Measurements from ENCODE around the gene DNAH17. TPM values are rescaled to one million over a fixed set of nuclear protein-coding genes. Genes with fewer than 3 reads are reported as not detected.

The DNAH17 gene
- total RNA-seq, 1 donor, result not detected

DNA sequence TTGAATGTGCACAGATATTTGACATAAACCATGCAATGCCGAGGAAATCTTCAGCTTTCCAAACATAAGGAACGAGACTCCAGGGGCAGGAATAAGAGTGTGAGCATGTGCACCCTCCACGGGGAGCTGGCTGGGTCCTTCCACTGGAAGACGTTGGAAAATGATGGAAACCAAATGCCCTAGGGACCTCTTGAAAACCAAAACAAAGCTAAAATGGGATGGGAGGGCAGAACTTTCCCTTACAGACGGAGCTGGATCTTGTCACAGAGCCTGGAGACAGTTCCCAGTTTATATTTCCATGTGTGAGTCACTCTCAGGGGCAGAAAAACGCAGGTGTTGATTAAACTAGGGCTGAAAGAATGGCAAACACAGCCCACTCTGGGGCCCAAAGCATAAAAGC, 34.4 kb upstream of the DNAH17 start:
- TF ChIP-seq, protein P1, sequence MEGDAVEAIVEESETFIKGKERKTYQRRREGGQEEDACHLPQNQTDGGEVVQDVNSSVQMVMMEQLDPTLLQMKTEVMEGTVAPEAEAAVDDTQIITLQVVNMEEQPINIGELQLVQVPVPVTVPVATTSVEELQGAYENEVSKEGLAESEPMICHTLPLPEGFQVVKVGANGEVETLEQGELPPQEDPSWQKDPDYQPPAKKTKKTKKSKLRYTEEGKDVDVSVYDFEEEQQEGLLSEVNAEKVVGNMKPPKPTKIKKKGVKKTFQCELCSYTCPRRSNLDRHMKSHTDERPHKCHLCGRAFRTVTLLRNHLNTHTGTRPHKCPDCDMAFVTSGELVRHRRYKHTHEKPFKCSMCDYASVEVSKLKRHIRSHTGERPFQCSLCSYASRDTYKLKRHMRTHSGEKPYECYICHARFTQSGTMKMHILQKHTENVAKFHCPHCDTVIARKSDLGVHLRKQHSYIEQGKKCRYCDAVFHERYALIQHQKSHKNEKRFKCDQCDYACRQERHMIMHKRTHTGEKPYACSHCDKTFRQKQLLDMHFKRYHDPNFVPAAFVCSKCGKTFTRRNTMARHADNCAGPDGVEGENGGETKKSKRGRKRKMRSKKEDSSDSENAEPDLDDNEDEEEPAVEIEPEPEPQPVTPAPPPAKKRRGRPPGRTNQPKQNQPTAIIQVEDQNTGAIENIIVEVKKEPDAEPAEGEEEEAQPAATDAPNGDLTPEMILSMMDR (IDR thresholded peaks at IDR 0.05; ENCODE audit: insufficient read depth, low read depth, low read length), result no peak
- DNase-seq (ENCODE audit: low read depth), result peak; percentile 93
- H3K4me3 ChIP-seq (ENCODE audit: low read depth, low read length), result no peak overlapping the region

DNA sequence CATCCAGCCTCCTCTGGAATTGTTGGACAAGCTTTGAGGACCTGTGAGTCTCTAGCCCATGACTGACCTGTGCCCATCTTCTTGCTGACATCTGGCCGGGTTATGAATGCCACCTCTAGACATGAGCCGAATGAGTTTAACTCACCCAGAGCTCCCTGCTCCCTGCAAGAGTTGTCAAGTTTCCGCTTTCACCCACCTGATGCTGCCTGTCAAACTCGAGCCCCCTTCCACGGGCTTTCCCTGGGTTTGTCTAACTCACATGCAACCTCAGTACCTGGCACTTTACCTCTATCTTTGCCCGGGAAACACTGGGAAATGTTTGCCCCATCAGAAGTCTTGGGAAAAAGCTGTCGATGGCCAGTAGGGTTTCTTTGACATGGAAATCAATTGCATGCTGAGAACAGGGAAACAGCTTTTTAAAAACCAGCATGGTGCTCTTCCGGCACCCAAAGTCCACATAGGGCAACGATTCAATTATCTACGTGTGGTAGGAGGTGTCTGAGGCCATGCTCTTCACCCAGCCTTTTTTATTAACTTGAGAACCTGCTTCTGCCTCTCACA, 33.8 kb upstream of the DNAH17 start:
- H3K4me3 ChIP-seq (ENCODE audit: low read depth, low read length), result no peak overlapping the region
- TF ChIP-seq, protein P1 (IDR thresholded peaks at IDR 0.05; ENCODE audit: insufficient read depth, low read depth, low read length), result no peak
- DNase-seq (ENCODE audit: low read depth), result no peak

DNA sequence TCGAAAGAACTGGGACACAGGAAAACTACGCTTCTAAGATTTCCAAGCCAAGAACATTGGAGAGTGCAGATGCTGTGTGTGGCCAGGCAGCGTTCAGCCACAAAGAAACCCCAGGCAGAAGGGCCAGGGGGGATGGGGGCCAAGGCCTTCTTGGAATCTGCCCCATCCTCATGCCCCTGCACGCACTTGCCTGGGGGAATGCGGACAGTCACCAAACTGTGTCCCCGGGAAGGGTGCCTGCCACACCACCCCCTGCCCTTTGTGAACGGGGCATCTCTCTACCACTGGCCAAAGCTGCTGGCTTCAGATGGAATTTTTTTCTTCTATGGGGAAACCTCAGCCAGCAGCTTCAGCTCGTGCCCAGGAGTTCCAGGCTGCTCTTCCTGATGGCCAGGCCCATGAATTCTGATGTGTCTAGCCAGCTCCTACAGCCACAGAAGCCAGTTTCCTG, 32.0 kb upstream of the DNAH17 start:
- TF ChIP-seq, protein P1 (IDR thresholded peaks at IDR 0.05; ENCODE audit: insufficient read depth, low read depth, low read length), result no peak
- no peak overlapping the region for H3K4me3 ChIP-seq (ENCODE audit: low read depth, low read length)
- no peak for DNase-seq (ENCODE audit: low read depth)

DNA sequence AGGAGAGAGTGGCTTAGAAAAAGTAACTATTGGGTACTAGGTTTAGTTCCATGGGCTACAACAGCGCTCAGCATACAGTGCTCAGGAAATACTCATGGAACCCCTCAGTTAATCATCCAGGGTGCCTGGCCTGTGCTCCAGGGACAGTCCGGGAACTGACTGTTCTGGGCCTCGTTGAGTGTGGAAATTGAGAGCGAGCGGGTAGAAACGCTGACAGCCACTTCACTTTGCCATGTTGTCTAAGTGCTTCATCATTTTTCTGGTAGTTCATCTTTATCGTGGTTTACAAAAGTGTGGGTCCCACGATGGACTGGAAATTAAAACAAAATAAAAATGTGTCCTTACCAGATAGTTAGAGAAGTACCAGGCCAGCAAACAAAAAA, 31.6 kb upstream of the DNAH17 start:
- no peak overlapping the region for H3K4me3 ChIP-seq (ENCODE audit: low read depth, low read length)
- no peak for DNase-seq (ENCODE audit: low read depth)
- TF ChIP-seq, protein P1 (IDR thresholded peaks at IDR 0.05; ENCODE audit: insufficient read depth, low read depth, low read length), result no peak

DNA sequence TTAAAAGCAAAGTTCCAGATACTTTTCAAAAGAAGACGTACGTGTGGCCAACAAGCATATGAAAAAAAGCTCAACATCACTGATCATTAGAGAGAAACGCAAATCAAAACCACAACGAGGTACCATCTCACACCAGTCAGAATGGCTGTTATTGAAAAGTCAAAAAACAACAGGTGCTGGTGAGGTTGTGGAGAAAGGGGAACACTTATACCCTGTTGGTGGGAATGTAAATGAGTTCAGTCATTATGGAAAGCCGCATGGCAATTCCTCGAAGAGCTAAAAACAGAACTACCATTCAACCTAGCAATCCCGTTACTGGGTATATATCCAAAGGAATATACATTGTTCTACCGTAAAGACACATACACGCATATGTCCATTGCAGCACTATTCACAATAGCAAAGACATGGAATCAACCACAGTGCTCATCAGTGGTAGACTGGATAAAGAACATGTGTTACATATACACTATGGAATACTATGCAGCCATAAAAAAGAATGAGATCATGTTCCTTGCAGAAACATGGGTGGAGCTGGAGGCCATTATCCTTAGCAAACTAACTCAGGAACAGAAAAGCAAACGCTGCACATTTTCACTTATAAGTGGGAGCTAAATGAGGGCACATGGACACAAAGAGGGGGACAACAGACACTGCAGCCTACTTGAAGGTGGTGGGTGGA, 31.1 kb upstream of the DNAH17 start:
- TF ChIP-seq, protein P1 (IDR thresholded peaks at IDR 0.05; ENCODE audit: insufficient read depth, low read depth, low read length), result no peak

DNA sequence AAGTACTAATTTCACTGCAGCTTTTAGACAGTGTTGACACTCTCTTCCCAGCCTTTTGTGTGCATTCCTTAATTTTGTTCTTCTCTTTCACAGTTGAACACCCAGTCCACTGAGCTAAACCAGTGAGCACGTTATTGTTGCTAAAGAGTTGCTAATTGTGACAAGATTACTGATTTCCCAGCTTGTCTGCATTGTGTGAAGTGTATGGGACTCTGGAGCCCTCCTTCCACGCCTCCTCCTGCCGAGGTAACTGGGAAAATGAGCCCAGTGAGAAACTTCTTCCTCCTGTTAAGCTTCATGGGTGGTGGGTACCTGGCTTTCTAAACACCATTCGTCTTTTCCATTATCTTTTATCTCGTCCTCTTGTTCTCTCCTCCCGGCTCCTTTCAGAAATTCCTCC, 29.8 kb upstream of the DNAH17 start:
- no peak overlapping the region for H3K4me3 ChIP-seq (ENCODE audit: low read depth, low read length)
- TF ChIP-seq, protein P1 (IDR thresholded peaks at IDR 0.05; ENCODE audit: insufficient read depth, low read depth, low read length), result no peak
- DNase-seq (ENCODE audit: low read depth), result no peak

More for the DNA sequence above, 31.1 kb upstream of the DNAH17 start:
- no peak overlapping the region for H3K4me3 ChIP-seq (ENCODE audit: low read depth, low read length)
- DNase-seq (ENCODE audit: low read depth), result no peak

Data from fibroblast of villous mesenchyme (primary cell).